Inflammatory macrophage treated with lipopolysaccharide for 1 hour (primary cell): ENCODE results near the gene KLF13.

ENCODE experiments used
- DNase-seq, 2 donors: peaks; one replicate each; pipeline ENCODE4 v3.0.0-alpha.2; 2020 to 2022

The KLF13 gene

GRCh38 chr15:31326156-31326874 is at the start of gene KLF13:
KLF13 (plus strand) TSS chr15:31326835; CDS start chr15:31327213, 378 bp downstream.
- DNase-seq: peak; percentile 96 to 99

GRCh38 chr15:31277335-31278060 is 49.1 kb upstream of the KLF13 start:
- DNase-seq: no peak

- no peak for DNase-seq
Measured at GRCh38 chr15:31278061-31278445, 48.6 kb upstream of the KLF13 start.

GRCh38 chr15:31278544-31279220 is 48.0 kb upstream of the KLF13 start:
- DNase-seq: no peak

DNA sequence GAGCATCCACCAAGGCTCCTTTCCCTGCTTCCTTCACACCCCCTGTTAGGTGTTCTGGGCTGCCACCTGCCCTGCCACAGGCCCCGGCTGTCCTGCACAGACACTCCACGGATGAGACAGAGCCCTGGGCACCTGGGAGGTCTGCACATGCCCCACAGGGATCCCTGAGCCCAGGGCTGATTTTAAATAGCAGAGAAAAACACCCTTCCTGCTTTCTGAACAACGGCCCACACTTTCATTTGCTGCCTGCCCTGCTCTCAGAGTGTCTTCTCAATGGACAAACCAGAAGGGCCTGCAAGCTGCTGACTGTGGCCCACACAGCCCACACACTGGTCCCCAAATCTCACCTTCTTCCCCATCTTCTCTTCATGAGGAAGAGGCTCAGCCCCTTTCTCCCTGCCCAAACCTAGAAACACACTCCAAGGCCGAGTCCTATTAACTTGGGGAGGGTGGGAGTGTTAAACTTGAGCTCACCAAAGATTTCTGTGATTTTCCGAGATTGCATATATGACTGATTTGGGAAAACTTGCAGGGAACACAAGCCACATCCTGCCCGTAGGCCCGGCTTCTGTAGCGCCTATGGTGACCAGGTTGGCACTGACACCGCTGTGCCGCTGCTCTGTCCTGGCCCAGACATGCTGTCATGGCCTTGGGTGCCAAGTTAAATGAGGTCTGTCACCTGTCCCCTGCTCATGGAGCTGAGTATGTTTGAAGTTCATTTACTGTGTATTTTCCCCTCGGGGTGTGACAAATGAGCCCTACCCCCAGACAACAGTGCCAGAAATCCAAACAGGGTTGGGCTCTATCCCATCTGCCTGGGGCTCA is 47.2 kb upstream of the KLF13 start:
- no peak for DNase-seq

DNA sequence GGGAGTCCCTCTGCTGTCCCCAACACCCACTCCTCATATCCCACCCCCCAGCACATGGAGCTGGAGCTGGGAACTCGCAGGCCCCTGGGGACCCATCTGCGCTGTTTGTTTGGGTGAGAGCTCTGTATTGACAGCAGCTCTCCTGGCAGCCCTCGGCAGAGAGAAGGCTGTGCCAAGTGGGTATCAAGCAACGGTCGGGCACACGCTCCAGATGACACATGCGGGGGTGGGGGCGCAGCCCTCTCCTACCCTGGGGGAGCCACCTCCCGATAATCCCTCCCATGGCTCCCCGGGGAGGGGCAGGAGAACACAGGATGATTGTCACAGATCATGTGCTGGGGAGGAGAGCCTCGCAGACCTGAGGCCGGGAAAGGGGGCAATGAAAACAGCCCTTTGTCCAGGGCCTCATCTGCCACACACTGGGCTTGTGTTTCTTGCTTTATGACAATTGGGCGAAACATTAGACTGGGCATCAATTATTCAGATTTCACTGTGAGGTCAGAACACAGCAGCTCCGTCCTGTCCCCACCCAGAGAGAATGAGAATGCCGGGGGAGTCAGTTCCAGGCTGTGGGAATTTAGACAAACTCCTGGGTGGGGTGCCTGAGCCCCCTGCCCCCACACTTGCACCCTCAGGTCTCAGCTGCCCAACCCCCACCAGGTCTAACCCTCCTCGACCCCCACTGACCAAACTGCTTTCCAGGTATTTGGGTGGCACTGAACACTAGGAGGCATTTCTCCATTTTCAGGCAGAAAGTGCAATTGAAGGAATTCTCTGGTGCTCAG is 46.4 kb upstream of the KLF13 start:
- no peak for DNase-seq

GRCh38 chr15:31280831-31281216 is 45.8 kb upstream of the KLF13 start:
- DNase-seq: no peak

GRCh38 chr15:31283043-31283442 is 43.6 kb upstream of the KLF13 start:
- DNase-seq: no peak

- DNase-seq: no peak
Measured at GRCh38 chr15:31285772-31286261, 40.8 kb upstream of the KLF13 start.

DNA sequence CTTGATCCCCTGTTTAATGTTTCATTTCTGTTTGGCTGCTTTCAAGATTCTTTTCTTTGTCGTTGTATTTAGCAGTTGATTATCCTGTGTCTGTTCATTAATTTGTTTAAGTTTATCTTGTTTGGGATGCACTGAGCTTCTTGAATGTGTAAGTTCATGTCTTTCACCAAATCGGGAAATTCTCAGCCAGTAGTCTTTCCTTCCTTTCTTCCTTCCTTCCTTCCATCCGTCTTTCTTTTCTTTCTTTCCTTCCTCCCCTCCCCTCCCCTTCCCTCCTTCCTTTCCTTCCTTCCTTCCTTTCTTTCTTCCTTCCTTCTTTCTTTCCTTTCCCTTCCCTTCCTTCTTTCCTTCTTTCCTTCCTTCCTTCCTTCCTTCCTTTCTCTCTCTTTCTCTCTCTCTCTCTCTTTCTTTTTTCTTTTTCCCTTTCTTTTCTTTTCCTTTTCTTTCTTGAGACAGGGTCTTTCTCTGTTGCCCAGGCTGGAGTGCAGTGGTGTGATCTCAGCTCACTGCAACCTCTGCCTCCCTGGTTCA is 35.5 kb upstream of the KLF13 start:
- DNase-seq: no peak

GRCh38 chr15:31292391-31293015 is 34.1 kb upstream of the KLF13 start:
- no peak for DNase-seq

GRCh38 chr15:31293655-31294054 is 33.0 kb upstream of the KLF13 start:
- DNase-seq: no peak

DNA sequence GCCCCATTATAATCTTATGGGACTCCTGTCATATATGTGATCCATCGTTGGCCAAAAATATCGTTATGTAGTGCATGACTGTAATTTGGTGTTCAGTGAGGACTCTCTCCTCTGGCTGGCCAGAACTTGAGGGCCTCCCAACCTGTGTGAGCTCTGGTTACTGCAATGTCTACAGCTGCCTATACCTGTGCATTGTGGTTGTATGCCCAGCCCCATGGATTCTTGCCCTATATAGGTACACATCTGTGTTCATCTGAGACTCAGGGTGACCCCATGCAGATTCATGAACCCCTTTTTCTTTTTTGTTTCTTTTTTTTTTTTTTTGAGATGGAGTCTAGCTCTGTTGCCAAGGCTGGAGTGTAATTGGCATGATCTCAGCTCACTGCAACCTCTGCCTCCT is 32.6 kb upstream of the KLF13 start:
- no peak for DNase-seq

GRCh38 chr15:31295658-31296057 is 31.0 kb upstream of the KLF13 start:
- DNase-seq: no peak

DNA sequence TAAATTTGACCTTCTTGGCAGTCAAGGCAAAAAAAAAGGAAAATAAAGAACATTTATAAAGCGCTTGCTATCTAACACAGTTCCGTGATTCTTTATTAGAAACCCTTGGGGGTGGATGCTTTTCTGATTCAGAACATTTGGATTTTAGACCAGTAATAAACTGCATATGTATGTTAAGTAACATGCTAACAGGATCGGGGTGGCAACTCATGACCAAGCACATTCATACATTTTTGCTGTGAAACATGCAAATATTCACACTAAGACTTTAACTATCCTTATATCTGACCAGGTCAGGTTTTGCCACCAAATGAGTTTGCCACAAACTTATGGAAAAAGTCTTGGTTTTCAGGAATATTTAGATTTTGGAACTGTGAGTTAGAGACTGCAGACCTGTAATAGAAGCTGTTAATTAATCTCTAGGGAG is 30.4 kb upstream of the KLF13 start:
- DNase-seq: no peak

DNA sequence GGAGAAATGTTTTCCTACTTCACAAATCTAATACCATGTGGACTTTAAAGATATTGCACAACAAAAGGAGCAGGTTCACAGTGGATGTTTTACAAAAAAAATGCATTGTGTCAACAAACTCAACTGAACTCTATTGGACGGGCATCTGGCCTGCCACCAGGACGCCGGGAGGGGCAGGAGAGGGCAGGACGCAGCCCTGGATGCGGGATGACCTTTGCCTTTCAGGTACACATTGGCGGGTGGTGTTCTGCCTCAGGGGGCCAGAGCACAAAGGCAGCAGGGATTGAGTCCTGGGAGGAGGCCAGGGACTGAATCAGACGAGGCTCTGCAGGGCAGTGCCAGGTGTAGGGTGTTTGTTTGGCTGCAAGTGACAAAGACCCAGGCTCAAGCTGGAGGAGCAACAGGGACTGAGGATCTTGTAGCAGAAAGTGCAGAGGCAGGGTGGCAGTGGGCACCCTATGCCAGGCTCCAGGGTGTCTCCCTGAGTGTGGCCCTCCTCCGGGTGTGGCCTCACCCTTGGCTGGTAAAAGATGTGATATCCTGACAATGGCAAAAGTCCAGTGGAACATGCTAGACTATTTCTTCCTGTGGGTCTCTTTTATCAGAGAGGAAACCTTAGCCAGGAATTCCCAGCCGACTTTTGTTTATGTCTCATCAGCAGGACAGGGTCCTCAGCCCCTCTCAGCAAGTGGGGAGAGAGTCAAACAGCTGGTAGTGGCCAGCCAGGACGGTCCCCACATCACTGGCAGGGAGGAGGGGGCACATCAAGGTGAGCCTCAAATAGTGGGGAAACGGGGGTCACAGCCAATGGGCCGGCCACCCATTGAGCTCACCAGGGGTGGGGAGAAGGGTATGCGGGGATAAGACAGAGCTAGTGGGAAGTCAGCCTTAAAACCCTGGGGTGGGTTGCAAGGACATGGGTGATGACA is 29.7 kb upstream of the KLF13 start:
- no peak for DNase-seq

DNA sequence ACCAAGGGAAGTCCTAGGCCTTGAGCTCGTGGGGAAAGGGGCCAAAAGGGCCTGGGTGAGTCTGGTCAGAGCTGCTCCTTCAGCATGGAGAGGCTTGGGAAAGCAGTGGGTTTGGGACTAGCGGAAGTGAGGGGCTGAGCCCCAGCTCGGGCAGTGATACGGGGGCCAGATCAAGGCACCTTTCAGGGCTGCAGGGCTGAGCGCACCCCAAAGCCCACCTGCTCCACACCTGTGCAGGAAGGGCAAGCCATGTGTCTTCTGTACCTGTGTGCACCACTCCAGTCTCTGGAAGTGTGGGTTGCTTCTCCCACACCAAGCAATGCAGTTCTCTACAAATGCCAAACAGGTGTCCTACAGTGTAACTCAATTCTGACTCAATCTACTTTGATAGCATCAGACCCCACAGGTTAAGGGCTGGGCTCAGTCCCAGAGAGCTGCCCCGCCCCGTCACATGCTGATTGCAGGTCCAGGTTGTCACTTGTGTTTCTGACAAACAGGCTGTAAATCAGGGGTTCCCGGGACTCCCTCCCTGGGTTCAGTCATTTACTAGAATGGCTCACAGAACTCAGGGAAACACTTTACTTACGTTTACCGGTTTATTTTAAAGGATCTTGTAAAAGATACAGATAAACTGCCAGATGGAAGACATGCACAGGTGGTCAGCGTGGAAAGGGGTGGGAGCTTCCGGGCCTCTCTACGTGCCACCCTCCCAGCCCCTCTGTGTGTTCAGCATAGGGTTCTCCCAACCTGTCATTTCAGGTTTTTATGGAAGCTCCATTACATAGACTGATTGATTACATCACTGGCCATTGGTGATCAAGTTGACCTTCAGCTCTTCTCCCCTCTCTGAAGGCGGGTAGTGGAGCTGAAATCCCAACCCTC is 28.8 kb upstream of the KLF13 start:
- no peak for DNase-seq

DNA sequence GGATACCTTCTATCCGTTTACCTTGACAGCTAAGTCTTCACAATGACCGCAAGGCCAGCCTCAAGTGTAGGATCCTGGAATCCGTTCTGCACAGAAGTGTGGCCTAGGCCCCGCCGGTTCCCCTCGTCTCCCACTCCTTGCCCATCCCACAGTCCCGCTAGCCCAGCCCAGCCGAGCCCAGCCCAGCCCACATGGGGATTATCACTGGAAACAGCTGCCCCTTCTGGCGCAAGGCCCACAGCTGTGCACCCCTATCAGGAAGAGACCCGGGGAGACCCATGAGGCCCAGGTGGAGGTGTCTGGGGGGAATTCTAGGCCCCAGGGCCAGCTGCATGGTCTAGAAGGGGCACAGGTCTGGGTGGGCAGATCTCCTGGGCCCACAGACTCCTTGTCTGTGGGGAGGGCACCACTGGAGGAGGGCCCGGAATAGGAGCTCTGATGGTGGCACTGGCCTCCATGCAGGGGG is 27.9 kb upstream of the KLF13 start:
- DNase-seq: no peak

- DNase-seq: no peak
Measured at GRCh38 chr15:31300208-31300661, 26.4 kb upstream of the KLF13 start.
